GM12878 (cell line): ENCODE data around the gene DNAJC22.

Experiments used
- ATF2 ChIP-seq: IDR thresholded peaks from 2 replicates; pipeline ENCODE4 v1.6.1; 2012; ENCODE audit warnings: low read length, inconsistent platforms
- BHLHE40 ChIP-seq, 2 experiments: fragments of 450-650 bp in 1 of 2; IDR thresholded peaks; 2 replicates each; pipeline ENCODE4 v1.6.1; 2011 to 2017; ENCODE audit warnings: low read depth in 2 of 2, borderline replicate concordance in 1 of 2, improper control_type of control experiment in 1 of 2, low read length in 1 of 2, mild to moderate bottlenecking in 1 of 2
- CTCF ChIP-seq, 3 experiments: IDR thresholded peaks in 2 of 3; conservative IDR thresholded peaks in 1 of 3; 2 replicates each; pipeline ENCODE4 v1.5.1; 2011; ENCODE audit warnings: low read depth in 3 of 3, low read length in 3 of 3, mild to moderate bottlenecking in 3 of 3, control low read depth in 2 of 3, moderate library complexity in 2 of 3, inconsistent platforms in 1 of 3, mixed read lengths in 1 of 3; ENCODE audit not compliant: control insufficient read depth in 2 of 3, insufficient read depth in 1 of 3; ENCODE audit errors: extremely low read depth in 1 of 3

GRCh38 chr12:49346659-49347310 is at the start of gene DNAJC22:
- TF ChIP-seq ATF2: no peak
- no peak for TF ChIP-seq CTCF (IDR thresholded peaks at IDR 0.05 in 2 of 3, conservative IDR thresholded peaks at IDR 0.05 in 1 of 3; ENCODE audit: control insufficient read depth in 2 of 3, extremely low read depth in 1 of 3, insufficient read depth in 1 of 3, low read depth in 3 of 3, low read length in 3 of 3)
- no peak for TF ChIP-seq BHLHE40 (IDR thresholded peaks at IDR 0.05; ENCODE audit: borderline replicate concordance in 1 of 2, low read depth in 2 of 2, low read length in 1 of 2)
